Subcutaneous adipose tissue (tissue), 4 donors: ENCODE results near the gene CLEC6A. TPM values are rescaled to one million over a fixed set of nuclear protein-coding genes. Genes with fewer than 3 reads are reported as not detected.

Source experiments
- small RNA-seq: library from RNA; depleted of rRNA; stranded (forward); fragments of <200 nt; gene quantifications from one replicate; pipeline ENCODE3, GENCODE V24; 2016
- total RNA-seq, 4 donors: library from RNA; depleted of rRNA; stranded (reverse); fragments of >200 nt; gene quantifications; one replicate each; pipeline ENCODE4 v1.1.0, GENCODE V29; 2016

Gene CLEC6A
- total RNA-seq, 4 donors from 2014 or later: not detected

Small RNA genes within 50 kb of the gene (small RNA-seq; reads per million reads assigned to genes)
- not detected for gene RNU6-275P

Other genes starting within 250 kb of the CLEC6A start
- under 1 TPM in 1 of 4 donors, not detected in 3; 0.33 TPM for gene FAM90A1, start 228.3 kb upstream of the CLEC6A start, total RNA-seq
- gene CLEC4D, start 57.5 kb downstream of the CLEC6A start, total RNA-seq: 1 to 10 TPM in 3 of 4 donors, under 1 TPM in 1; 0.57 to 3.8 (median 1.3) TPM
- 10 to 100 TPM in 2 of 4 donors, 1 to 10 TPM in 2; 4.1 to 27.9 (median 9.9) TPM for gene CLEC4E, start 84.9 kb downstream of the CLEC6A start, total RNA-seq
- 1 to 10 TPM in 3 of 4 donors, not detected in 1; 1.0 to 4.8 (median 3.9) TPM for gene AICDA, start 156.9 kb downstream of the CLEC6A start, total RNA-seq
- 100 to 1,000 TPM; 168 to 563 (median 480) TPM for gene MFAP5, start 206.9 kb downstream of the CLEC6A start, total RNA-seq
- 100 to 1,000 TPM in 1 of 4 donors, 10 to 100 TPM in 3; 42.2 to 149 (median 73.8) TPM for gene RIMKLB, start 242.0 kb downstream of the CLEC6A start, total RNA-seq